ENCODE data around the gene IFT43.

The IFT43 gene

DNA sequence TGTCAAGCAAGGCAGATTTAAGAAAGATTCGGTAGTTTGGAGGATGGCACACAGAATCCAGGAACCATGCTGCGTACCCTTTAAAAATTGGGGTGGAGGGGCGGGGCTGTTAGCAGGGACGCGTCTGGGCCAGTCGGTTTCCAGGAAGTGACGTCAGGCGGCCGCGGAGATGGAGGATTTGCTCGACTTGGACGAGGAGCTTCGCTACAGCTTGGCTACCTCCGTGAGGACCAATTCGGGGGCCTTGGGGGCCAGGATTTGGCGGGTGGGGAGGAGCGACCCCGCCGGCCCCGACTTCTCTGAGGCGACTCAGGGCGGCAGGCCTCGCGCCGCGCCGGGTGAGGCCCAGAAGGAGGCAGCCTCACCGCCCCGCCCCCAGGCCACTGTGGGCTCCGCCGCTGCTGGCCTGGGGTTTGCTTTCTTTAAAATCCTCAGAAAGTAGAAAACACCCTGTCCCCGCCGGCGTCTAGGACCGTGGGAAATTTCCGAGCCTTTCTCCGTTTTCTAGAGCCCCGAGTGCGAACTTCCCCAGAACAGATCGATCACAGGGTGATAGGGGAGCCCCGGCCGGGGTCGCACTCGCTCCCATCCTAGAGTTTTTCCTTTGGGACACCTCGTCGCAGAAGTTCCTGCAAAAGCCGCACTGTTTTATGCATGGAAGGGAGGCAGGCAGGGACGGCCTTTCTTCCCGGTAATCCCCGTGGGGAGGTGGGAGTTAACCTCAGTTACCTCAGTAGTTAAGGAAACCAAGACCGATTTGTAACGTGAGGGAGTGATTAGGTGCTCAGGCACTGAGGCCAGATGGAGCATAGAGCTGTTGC, at the start of gene IFT43:
IFT43 (plus strand) TSS at position 146 of the 821 bp plus-strand sequence; CDS start at position 170, 24 bp downstream.
- DNase-seq = peak; percentile 85 to 86

- no peak for DNase-seq
Observed at GRCh38 chr14:75939200-75939599, 46.4 kb upstream of the IFT43 start.

DNA sequence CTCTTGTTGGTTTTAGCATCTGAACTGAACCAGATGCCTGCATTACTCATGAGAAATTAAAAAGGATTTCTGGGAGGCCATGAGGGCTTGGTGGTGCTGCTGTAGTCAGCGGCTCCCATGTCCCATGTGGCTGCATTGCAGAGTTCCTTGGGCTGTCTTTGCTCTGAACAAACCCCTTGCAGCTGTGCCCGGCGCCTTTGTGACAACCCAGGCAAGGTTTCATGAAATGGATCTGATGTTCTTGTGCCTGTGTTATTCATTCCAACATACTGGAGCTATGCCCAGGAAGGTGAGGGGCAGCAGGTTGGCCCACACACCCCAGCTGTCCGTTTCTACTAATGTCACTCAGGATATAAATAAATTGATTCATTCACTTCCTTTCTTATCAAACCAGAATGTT, 44.5 kb upstream of the IFT43 start:
- DNase-seq = no peak

- no peak for DNase-seq
Observed at GRCh38 chr14:75944607-75945241, 40.8 kb upstream of the IFT43 start.

GRCh38 chr14:75946785-75947184, 38.8 kb upstream of the IFT43 start:
- no peak for DNase-seq

DNA sequence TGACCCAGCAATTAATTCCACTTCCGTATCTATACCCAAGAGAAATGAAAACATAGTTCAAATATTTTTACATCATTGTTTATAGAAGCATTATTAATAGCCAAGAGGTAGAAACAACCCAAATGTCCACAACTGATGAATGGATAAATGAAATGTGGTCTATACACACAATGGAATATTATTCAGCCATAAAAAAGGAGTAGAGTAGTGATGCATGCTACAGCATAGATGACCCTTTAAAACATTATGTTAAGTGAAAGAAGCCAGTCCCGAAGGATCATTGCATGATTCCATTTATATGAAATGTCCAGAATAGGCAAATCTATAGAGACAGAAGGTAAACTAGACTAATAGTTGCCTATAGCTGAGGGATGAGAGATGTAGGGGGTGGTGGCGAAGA, 33.1 kb upstream of the IFT43 start:
- no peak for DNase-seq

DNA sequence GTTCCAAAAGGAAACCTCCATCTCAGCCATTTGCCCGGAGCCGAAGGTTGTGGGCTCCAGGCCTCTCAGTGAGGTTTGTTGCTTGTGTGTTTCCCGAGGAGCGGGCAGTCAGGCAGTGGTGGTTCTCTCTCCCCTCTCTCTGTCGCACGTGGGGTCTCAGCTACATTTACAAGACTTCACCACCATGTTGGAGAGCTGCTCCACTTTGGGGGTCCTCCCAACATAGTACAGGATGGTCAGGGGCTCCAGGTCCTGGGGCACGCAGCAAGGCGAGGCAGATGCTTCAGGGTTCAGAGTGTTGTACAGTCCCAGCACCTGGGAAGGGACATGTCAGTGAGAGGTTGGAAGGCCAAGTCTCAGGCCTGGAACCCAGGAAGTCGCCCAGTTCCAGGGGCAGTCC, 26.5 kb upstream of the IFT43 start:
- no peak for DNase-seq

DNA sequence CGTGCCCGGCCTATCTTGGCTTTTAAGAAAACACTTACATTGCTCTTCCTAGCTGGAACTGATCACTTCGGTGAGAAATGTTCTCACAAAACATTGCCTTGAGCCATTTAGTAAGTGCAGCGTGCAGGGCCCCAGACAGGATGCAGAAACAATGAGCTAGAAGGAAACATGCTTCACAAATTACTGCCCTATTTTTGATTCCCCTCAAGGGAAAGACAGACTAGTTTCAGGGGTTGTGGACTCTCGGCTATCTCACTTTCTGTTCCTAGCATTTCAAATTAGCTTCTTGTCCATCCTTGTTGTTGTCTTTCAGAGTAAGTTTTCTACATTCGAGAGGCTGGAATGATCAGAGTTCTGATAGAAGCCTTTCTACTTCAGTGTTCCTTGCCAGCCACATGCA, 25.3 kb upstream of the IFT43 start:
- DNase-seq = no peak

DNA sequence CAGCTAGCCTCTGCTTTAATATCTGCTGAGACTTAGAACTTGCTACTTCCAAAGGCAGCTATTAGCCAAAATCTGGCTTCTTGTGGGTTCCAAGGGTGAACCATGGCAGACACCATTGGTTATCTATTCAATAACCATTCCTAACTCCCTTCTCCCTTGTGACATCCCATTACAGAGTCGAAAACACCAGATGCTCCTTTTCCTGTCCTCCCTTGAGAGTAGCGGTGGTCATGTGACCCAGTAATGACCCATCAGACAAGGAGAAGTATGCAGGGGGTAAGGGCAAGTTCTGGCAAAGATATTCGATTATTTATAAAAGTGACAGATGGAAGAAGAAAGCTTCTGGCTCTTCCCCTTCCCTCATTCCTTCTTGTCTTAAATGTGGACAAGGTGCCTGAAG, 23.9 kb upstream of the IFT43 start:
- DNase-seq = no peak

GRCh38 chr14:75967866-75968265, 17.7 kb upstream of the IFT43 start:
- no peak for DNase-seq

GRCh38 chr14:75968456-75968855, 17.1 kb upstream of the IFT43 start:
- DNase-seq = no peak

- no peak for DNase-seq
Observed at GRCh38 chr14:75969126-75969525, 16.4 kb upstream of the IFT43 start.

GRCh38 chr14:75969891-75970290, 15.7 kb upstream of the IFT43 start:
- DNase-seq = no peak

DNA sequence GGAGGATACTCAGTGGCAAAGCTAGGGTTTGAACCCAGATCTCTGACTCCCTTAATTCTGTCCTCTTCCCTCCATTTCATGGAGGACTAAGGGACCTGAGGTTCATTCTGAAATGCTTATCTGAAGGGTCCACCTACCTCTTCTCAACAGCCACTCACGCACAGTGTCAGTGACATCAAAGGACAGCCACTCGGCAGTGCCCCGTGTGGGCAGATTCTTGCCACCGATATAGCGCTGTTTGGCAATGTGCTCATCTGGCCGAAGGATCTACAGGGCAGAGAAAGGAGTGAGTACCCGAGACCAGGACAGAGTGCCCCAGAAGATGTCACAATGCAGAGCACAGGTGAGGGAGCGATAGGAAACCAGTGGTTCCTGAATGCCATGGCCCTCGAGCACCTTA, 14.6 kb upstream of the IFT43 start:
- no peak for DNase-seq

DNA sequence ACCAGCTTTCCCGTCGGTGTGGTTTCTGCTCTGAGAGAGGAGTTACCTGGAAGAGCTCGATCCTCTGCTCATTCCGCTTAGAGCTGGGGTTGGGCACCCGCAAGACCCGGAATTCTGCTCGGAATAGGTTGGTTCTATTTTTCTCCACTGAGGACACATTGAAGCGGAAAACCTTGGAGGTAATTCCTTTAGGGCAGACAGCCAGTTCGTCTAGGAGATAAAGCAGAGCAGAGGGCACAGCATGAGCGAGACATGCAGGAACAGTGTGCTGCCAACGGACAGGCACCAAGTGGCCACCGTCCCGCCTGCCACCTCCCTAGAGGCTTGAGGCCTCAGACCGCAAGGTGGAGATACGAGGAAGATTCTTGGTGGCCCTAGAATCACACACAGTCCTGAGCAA, 14.1 kb upstream of the IFT43 start:
- no peak for DNase-seq

- no peak for DNase-seq
Observed at GRCh38 chr14:75972801-75973421, 12.7 kb upstream of the IFT43 start.

DNA sequence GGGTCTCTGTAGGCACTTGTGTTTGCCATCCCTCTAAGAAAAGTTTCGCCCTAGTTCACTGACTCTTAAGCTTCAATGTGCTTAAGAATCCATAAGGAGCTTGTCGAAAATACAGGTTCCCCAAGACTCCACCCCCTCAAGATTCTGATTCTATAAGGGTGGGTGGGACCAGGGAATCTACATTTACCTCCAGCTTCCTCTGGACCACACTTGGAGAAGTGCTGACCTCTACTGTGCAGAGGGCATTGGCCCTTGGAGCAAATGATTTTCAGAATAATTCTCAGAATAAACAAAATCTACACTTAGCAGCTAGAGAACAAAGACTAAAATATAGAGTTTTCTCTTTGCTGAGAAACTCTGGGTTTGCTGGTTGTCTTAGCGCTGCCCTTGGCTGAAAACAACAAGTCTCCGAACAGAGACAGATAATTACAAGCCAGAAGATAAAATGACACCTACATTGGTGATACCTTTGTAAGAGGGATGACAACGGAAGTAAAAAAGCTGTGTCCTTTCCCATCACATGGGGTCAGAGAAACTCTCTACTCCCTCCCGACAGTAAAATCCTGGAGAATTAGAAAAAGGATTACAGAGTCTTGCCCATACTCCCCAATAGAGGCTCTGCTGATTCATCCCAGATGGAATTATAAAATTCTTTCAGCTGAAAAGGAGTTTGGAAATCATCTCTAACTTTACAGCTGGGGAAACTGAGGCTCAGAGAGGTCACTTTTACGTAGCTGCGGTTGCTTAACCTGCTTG, 8.6 kb upstream of the IFT43 start:
- no peak for DNase-seq

GRCh38 chr14:75977582-75977943, 8.0 kb upstream of the IFT43 start:
- no peak for DNase-seq

DNA sequence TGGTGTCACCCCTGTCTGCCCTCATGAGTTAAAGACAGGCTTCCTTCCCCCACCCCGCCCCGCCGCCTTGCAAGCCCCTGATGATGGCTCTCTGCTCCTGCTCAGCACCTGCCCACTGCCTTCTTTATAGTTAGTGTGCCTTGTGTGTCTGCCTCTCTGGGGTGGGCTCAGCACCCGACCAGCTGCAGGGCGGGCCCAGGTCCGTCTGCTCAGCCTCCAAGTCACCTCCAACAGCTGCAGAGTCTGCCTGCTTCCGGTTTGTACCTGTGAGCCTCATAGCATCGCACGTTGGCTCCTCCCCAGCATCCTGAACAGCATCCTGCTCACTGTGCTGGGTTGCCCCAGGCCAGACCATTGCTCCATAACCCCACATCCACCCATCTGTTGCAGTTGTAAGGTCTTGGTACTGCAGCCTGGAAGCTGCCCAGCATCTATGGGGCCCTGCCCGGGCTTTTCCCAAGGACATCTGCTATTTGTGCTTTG, 7.3 kb upstream of the IFT43 start:
- DNase-seq = no peak

- DNase-seq = no peak
Observed at GRCh38 chr14:75979071-75979571, 6.4 kb upstream of the IFT43 start.

DNA sequence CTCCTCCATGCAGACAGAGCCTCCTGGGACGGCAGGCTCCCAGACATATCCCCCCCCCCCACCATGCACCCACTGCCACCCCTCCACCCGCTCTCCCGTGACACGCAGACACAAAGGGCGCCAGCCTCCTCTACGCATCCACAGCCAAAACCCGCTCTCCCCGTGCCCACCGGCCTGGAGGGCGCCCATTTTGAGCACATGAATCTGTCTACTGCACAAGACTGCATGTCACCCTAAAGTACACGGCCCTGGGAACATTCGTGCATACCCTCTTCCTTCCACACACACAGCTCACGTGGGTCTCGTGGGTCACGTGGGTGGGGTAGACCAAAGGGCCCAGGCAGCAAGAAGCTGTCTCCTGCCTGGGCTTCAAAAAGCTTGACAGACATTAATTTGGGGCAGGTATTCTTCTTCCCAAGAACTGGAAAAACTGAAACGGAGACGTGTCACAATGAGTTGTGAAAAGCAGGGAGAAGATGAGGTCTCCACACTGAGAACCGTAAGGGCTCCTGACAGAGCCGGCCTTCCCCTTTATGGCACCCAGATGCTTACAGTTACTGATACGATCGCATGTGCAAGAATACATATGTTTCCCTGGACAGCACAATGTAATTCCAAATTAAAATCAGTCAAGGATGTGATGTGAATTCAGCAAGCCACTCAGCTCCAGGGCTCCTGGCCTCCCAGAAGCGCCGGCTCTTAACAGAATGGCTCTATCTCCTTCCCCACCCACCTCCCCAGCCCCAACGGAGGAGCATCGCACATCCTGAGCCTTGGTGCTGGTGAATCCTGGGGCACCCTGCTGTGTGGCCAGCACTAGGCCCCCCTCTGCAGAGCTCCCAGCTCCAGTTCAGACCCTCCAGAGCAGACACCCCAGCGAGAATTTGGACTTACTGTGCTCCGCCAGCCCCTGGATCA, 5.7 kb upstream of the IFT43 start:
- DNase-seq = no peak

- DNase-seq = no peak
Observed at GRCh38 chr14:75980856-75981255, 4.7 kb upstream of the IFT43 start.

Data from bone marrow (tissue), 2 donors.